ENCODE results near the gene STOML2.
A peak's percentile ranks its signal among the peaks of the same experiment; 100 is the strongest.

STOML2 gene

GRCh38 chr9:35071814-35072460, 31.0 kb downstream of the STOML2 start:
- DNase-seq: peak; percentile 64

GRCh38 chr9:35070823-35071813, 31.8 kb downstream of the STOML2 start:
- DNase-seq: no peak

- DNase-seq: no peak
Observed at GRCh38 chr9:35069020-35069419, 33.9 kb downstream of the STOML2 start.

GRCh38 chr9:35067056-35067455, 35.9 kb downstream of the STOML2 start:
- DNase-seq: no peak

- DNase-seq: no peak
Observed at GRCh38 chr9:35060548-35061207, 42.3 kb downstream of the STOML2 start.

GRCh38 chr9:35059438-35059837, 43.5 kb downstream of the STOML2 start:
- no peak for DNase-seq

GRCh38 chr9:35057271-35057620, 45.7 kb downstream of the STOML2 start:
- DNase-seq: no peak

- DNase-seq: no peak
Observed at GRCh38 chr9:35056571-35057270, 46.2 kb downstream of the STOML2 start.

GRCh38 chr9:35054871-35055644, 47.9 kb downstream of the STOML2 start:
- no peak for DNase-seq

GRCh38 chr9:35054185-35054835, 48.6 kb downstream of the STOML2 start:
- DNase-seq: no peak

GRCh38 chr9:35051069-35051967, 51.6 kb downstream of the STOML2 start:
- no peak for DNase-seq

Data from activated effector memory CD4-positive, alpha-beta T cell treated with Interleukin-2 at 50 U/mL for 16 hours (primary cell).